Measurements from ENCODE around the gene IQGAP3.

Gene IQGAP3, protein sequence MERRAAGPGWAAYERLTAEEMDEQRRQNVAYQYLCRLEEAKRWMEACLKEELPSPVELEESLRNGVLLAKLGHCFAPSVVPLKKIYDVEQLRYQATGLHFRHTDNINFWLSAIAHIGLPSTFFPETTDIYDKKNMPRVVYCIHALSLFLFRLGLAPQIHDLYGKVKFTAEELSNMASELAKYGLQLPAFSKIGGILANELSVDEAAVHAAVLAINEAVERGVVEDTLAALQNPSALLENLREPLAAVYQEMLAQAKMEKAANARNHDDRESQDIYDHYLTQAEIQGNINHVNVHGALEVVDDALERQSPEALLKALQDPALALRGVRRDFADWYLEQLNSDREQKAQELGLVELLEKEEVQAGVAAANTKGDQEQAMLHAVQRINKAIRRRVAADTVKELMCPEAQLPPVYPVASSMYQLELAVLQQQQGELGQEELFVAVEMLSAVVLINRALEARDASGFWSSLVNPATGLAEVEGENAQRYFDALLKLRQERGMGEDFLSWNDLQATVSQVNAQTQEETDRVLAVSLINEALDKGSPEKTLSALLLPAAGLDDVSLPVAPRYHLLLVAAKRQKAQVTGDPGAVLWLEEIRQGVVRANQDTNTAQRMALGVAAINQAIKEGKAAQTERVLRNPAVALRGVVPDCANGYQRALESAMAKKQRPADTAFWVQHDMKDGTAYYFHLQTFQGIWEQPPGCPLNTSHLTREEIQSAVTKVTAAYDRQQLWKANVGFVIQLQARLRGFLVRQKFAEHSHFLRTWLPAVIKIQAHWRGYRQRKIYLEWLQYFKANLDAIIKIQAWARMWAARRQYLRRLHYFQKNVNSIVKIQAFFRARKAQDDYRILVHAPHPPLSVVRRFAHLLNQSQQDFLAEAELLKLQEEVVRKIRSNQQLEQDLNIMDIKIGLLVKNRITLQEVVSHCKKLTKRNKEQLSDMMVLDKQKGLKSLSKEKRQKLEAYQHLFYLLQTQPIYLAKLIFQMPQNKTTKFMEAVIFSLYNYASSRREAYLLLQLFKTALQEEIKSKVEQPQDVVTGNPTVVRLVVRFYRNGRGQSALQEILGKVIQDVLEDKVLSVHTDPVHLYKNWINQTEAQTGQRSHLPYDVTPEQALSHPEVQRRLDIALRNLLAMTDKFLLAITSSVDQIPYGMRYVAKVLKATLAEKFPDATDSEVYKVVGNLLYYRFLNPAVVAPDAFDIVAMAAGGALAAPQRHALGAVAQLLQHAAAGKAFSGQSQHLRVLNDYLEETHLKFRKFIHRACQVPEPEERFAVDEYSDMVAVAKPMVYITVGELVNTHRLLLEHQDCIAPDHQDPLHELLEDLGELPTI (N-terminal part only)

DNA sequence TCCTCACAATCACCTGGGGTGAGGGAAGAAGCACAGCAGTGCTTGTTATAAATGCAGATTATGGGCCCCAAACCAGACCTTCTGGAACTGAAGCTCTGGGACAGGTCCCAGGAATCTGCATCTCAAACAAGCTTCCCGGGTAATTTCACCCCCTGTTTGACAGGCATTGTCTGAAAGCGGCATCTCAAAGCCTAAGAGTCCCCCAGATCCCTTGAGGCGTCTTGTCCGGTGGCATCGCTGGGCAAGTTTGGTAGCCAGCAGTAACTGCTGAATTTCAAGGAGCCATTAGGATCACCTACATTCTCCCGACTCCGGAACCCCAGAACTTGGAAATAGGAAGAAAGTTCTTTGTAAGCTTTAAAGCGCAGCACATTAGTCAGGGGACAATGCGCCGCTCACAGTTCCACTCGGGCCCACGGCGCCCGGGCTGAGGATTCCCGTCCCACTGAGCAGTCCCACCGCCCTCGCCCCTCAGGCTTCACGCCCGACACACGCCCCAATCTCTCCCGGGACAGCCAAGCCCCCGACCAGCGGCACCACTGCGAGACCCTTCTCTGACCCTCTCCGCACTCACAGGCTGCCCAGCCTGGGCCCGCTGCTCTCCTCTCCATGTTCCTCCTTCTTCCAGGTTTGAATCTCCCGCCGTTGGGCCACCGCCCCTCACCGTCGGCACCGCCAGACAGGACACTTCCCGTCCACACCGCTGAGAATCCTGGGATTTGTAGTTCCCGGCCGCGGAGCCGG is at the start of gene IQGAP3:
Gene IQGAP3 (minus strand): TSS at position 647 of the 744 bp plus-strand sequence. CDS start 36 bp downstream, at position 611.
- POLR2A ChIA-PET = interaction anchor here (1.0 to 1.5 kb wide), 2 partner anchors 19 to 71 kb away, joined by 4 read pairs; partner anchors contain the start of genes MEF2D and NAXE
- CTCF ChIA-PET = interaction anchor here (1.1 to 5.2 kb wide), 12 partner anchors 9 to 317 kb away, joined by 3 to 31 read pairs (median 4); partner anchors contain the start of gene TTC24
- TF ChIP-seq, protein P1, sequence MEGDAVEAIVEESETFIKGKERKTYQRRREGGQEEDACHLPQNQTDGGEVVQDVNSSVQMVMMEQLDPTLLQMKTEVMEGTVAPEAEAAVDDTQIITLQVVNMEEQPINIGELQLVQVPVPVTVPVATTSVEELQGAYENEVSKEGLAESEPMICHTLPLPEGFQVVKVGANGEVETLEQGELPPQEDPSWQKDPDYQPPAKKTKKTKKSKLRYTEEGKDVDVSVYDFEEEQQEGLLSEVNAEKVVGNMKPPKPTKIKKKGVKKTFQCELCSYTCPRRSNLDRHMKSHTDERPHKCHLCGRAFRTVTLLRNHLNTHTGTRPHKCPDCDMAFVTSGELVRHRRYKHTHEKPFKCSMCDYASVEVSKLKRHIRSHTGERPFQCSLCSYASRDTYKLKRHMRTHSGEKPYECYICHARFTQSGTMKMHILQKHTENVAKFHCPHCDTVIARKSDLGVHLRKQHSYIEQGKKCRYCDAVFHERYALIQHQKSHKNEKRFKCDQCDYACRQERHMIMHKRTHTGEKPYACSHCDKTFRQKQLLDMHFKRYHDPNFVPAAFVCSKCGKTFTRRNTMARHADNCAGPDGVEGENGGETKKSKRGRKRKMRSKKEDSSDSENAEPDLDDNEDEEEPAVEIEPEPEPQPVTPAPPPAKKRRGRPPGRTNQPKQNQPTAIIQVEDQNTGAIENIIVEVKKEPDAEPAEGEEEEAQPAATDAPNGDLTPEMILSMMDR (IDR thresholded peaks at IDR 0.05; ENCODE audit: insufficient read depth, low read length, missing control alignments) = no peak
- peak; percentile 12 for DNase-seq (ENCODE audit: low read depth, low spot score)
- H3K4me3 ChIP-seq (ENCODE audit: low read depth, low read length) = peak within 1 kb of the TSS; percentile 78

DNA sequence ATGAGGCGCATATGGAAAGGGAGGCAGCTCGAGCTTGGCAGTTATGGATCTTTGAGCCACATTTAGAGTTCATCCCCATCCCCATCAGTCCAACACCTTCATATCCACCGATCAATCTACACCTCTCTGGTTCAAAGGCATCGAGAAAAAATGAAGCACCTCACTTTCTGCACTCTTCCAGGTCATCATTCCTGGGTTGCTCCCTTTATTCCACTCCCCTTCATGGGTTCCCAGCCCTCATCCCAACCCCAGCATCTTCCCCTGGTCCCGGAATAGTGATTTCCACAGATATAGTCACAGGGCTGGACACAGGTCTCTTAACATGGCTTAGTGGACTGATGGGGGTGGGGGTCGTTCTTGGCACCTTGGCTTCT is 47.2 kb upstream of the IQGAP3 start:
- POLR2A ChIA-PET = no interaction called here
- TF ChIP-seq, protein P1 (IDR thresholded peaks at IDR 0.05; ENCODE audit: insufficient read depth, low read length, missing control alignments) = no peak
- no peak for DNase-seq (ENCODE audit: low read depth, low spot score)
- CTCF ChIA-PET = interaction anchor here (1.1 to 13.0 kb wide), 22 partner anchors 7 to 243 kb away, joined by 3 to 409 read pairs (median 6); partner anchors contain the start of genes NAXE, NES and TTC24
- no peak overlapping the region for H3K4me3 ChIP-seq (ENCODE audit: low read depth, low read length)

DNA sequence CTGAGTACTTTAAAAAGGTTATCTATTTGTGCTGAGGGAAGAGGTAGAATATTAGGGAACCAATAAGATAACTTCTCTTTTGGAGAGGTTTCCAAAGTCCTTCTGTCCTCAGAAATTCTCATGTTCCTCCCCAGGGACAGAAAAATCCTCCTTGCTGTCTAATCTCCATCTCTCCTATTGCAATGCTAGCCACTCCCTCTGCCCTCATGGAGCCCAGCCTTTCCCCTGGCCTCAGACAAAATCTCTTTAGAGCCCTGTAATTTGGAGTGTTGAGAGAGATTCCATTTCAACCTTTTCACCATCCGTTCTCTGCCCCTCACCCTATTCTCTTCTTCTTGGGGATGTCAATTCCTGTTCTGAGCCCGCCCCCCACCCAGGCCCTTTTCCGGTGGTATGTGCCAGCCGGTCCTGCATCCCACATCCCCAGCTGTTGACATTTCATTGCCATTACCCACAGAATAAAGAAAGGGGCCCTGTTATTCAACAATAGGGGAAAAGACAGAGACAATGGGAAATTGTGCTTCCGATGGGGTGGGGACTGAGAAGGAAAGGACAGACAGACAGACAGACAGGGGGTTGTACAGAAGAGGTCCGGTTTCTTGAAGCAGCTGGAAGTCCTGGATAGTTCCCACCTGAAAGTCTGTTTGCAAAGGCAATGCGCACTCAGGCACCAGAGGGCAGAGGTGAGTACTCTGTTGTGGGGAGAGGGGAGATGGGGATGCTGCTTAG is 46.7 kb upstream of the IQGAP3 start, which contains the start of gene HAPLN2:
Gene HAPLN2 (plus strand): TSS at position 563 of the 729 bp plus-strand sequence. CDS start 4,076 bp downstream, outside the sequence.
- H3K4me3 ChIP-seq (ENCODE audit: low read depth, low read length) = no peak within 1 kb of the TSS
- DNase-seq (ENCODE audit: low read depth, low spot score) = no peak
- TF ChIP-seq, protein P1 (IDR thresholded peaks at IDR 0.05; ENCODE audit: insufficient read depth, low read length, missing control alignments) = peak; percentile 45
- ChIA-PET CTCF (interaction anchor here (1.1 to 13.0 kb wide), 19 partner anchors 7 to 242 kb away, joined by 3 to 409 read pairs (median 6); partner anchors contain the start of genes NES and TTC24), POLR2A (no interaction called here)

DNA sequence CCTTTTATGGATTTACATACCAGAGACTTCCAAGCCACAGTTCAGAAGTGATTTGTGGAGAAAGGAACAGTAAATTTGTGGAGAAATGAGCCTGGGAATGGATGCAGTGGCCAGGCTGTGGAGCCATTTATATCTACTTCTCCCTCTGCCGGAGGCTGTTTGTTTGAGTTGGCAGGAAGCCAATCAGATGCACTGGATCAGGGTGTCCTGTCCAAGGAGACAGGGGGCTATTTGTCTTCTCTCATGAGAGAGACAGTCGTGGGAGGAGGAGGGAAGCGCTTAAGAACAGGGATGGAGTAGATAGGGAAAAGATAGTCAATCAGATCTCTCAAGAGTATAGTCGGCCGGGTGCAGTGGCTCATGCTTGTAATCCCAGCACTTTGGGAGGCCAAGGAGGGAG is 44.1 kb upstream of the IQGAP3 start:
- POLR2A ChIA-PET = no interaction called here
- CTCF ChIA-PET = interaction anchor here (1.1 to 13.0 kb wide), 6 partner anchors 8 to 230 kb away, joined by 3 to 409 read pairs (median 19); partner anchors contain the start of gene NES
- TF ChIP-seq, protein P1 (IDR thresholded peaks at IDR 0.05; ENCODE audit: insufficient read depth, low read length, missing control alignments) = no peak
- no peak overlapping the region for H3K4me3 ChIP-seq (ENCODE audit: low read depth, low read length)
- DNase-seq (ENCODE audit: low read depth, low spot score) = no peak
